Measurements from ENCODE around the gene STK10. TPM values are rescaled to one million over a fixed set of nuclear protein-coding genes. Genes with fewer than 3 reads are reported as not detected.
A peak's percentile ranks its signal among the peaks of the same experiment; 100 is the strongest.

The STK10 gene
- total and polyA plus RNA-seq, 9 of the 15 experiments (the other 6 are each of a cell fraction or from before 2014, with no cell fraction given) = 0.30 to 6.7 (median 2.4) TPM

- TF ChIP-seq, protein P1, sequence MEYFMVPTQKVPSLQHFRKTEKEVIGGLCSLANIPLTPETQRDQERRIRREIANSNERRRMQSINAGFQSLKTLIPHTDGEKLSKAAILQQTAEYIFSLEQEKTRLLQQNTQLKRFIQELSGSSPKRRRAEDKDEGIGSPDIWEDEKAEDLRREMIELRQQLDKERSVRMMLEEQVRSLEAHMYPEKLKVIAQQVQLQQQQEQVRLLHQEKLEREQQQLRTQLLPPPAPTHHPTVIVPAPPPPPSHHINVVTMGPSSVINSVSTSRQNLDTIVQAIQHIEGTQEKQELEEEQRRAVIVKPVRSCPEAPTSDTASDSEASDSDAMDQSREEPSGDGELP (CRISPR knock-in tag; IDR thresholded peaks at IDR 0.05; ENCODE audit: borderline replicate concordance) = peak; percentile 70
- TF ChIP-seq HDAC1 (IDR thresholded peaks at IDR 0.05) (0 out of 4 replicates have a peak, but pooled peaks of 1 of the 2 experiments have one; percentile 45), REST (IDR thresholded peaks at IDR 0.05; ENCODE audit: borderline replicate concordance) (no peak), REST (CRISPR knock-in tag; IDR thresholded peaks at IDR 0.05; ENCODE audit: low read depth) (no peak), FOSL1 (tag; conservative IDR thresholded peaks at IDR 0.05) (0 out of 2 replicates have a peak, but pooled peaks have one; percentile 20), MYC (IDR thresholded peaks at IDR 0.05; ENCODE audit: low read depth, low read length) (peak; percentile 23; the same call in 1 of the 2 replicates), MYC (CRISPR knock-in tag; IDR thresholded peaks at IDR 0.05; ENCODE audit: borderline replicate concordance, low read depth) (no peak), TCF3 (CRISPR knock-in tag; IDR thresholded peaks at IDR 0.05) (peak; percentile 65), TEAD4 (IDR thresholded peaks at IDR 0.05; ENCODE audit: low read length) (peak; percentile 45; the same call in 1 of the 2 replicates), TEAD4 (CRISPR knock-in tag; IDR thresholded peaks at IDR 0.05; ENCODE audit: borderline replicate concordance) (no peak), HDAC2 (IDR thresholded peaks at IDR 0.05) (no peak), ETV5 (CRISPR knock-in tag; IDR thresholded peaks at IDR 0.05; ENCODE audit: low read depth) (peak; percentile 74)
Measured at GRCh38 chr5:172178301-172178987, 9.6 kb downstream of the STK10 start (continued).
